Bronchial smooth muscle cell (primary cell): ENCODE measurements around the gene LAMTOR1. TPM values are rescaled to one million over a fixed set of nuclear protein-coding genes. Genes with fewer than 3 reads are reported as not detected.

ENCODE experiments used
- total RNA-seq: library from RNA; depleted of rRNA; stranded (reverse); fragments of >200 nt; gene quantifications from 2 replicates; pipeline ENCODE4 v1.2.1, GENCODE V29; 2014

Gene LAMTOR1
- 86.1 and 89.2 TPM in 2 replicates for total RNA-seq

GRCh38 chr11:72102946-72103753 is at the start of gene LAMTOR1:
LAMTOR1 (minus strand) TSS chr11:72103297; CDS start chr11:72103224, 73 bp downstream.

GRCh38 chr11:72135473-72135872 is 32.4 kb upstream of the LAMTOR1 start, which contains the start of gene FOLR3:
FOLR3 (plus strand) TSS chr11:72135725; CDS start chr11:72135953, 228 bp downstream.

GRCh38 chr11:72112143-72112977 is 9.3 kb upstream of the LAMTOR1 start, which contains the start of gene ANAPC15:
ANAPC15 (minus strand) TSS chr11:72112695; CDS start chr11:72111276, 1,419 bp downstream.

GRCh38 chr11:72105888-72106287 is 2.8 kb upstream of the LAMTOR1 start, which contains the start of gene TOMT:
TOMT (plus strand) TSS chr11:72105924; CDS start chr11:72105952, 28 bp downstream.

GRCh38 chr11:72080326-72081183 is 22.5 kb downstream of the LAMTOR1 start, which contains the start of the genes LRRC51 and NUMA1:
LRRC51 (plus strand) TSS chr11:72080850; CDS start chr11:72089084, 8,234 bp downstream.
NUMA1 (minus strand) TSS chr11:72080542; CDS start chr11:72035943, 44,599 bp downstream.

Other genes starting within 250 kb of the LAMTOR1 start
- not detected in 2 replicates for gene DEFB131B, start 224.8 kb downstream of the LAMTOR1 start, total RNA-seq
- 6.9 and 7.6 TPM in 2 replicates for gene XNDC1N, start 174.7 kb downstream of the LAMTOR1 start, total RNA-seq
- gene RNF121, start 174.3 kb downstream of the LAMTOR1 start, total RNA-seq, result 33.4 and 44.8 TPM in 2 replicates
- gene IL18BP, start 104.4 kb downstream of the LAMTOR1 start, total RNA-seq, result 1.3 and 2.0 TPM in 2 replicates
- 154 and 194 TPM in 2 replicates for gene NUMA1, start 22.8 kb downstream of the LAMTOR1 start, total RNA-seq
- 3.9 and 13.5 TPM in 2 replicates for gene LRRC51, start 22.4 kb downstream of the LAMTOR1 start, total RNA-seq
- gene TOMT, start 2.6 kb upstream of the LAMTOR1 start, total RNA-seq, result not detected in 2 replicates
- 25.9 and 41.6 TPM in 2 replicates for gene ANAPC15, start 9.4 kb upstream of the LAMTOR1 start, total RNA-seq
- gene FOLR3, start 32.4 kb upstream of the LAMTOR1 start, total RNA-seq, result 0.34 and 1.4 TPM in 2 replicates
- gene FOLR1, start 88.8 kb upstream of the LAMTOR1 start, total RNA-seq, result not detected in 2 replicates
- gene FOLR2, start 113.5 kb upstream of the LAMTOR1 start, total RNA-seq, result not detected in 2 replicates
- gene INPPL1, start 121.5 kb upstream of the LAMTOR1 start, total RNA-seq, result 44.8 and 49.0 TPM in 2 replicates
- gene PHOX2A, start 140.9 kb upstream of the LAMTOR1 start, total RNA-seq, result not detected in 2 replicates